ENCODE data around the gene IPO5.

IPO5 gene

DNA sequence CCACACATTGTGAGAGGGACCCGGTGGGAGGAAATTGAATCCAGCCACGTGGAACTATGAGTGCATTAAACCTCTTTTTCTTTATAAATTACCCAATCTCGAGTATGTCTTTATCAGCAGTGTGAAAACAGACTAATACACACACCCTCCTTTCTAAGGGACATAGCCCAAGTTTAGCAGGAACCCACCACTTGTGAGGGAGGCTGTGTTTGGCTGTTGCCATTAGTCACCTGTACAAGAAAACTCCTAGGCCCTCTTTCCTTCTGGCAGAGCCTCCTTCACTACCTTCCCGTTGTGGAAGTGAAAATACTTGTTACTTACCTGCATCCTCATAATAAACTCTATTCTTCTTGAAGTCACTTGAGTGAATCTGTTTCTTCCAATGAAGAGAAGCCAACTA, 113.2 kb downstream of the IPO5 start:
- no peak for DNase-seq

DNA sequence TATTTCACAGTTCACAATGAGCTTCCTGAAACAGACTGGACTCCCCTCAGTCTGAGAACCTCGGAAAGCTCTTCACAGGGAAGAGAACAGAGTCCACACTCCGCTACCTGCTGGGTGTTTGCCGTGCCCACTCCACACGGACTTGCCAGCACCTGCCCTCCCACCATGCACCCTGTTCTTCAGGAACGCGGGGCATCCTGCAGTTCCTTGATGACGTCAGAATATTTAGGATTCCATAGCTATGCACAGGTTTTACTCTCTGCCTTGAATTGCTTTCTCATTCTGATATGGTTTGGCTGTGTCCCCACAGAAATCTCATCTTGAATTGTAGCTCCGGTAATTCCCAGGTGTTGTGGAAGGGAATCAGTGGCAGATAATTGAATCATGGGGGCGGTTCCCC, 115.0 kb downstream of the IPO5 start:
- DNase-seq, result no peak

DNA sequence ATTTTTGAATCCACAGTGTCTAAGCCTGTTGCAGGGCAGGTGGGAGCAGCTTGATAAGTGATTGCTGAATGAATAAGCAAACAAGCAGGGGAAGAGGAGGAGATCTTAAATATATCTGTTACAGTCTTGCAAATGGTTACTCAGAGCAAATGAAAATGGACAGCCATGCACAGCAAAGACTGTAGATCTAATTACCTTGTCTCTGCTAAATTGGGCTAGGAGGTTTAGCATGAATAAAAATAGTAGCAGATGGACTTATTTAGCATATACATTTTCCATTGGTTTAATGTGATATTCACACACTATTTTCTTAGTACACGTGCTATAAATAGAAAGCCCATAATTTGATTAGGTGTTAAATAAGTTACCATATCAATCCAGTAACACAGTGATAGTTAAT, 116.5 kb downstream of the IPO5 start:
- no peak for DNase-seq

- no peak for DNase-seq
These were observed 117.8 kb downstream of the IPO5 start for GRCh38 chr13:98071316-98071715.

GRCh38 chr13:98072476-98072875, 119.0 kb downstream of the IPO5 start:
- DNase-seq, result no peak

Data from SIG-M5 (cell line).